HL-60 (cell line): ENCODE data around the gene ASS1.

Source experiments
- GABPA ChIP-seq: IDR thresholded peaks from 2 replicates; pipeline ENCODE4 v1.6.1; 2012; ENCODE audit warnings: low read depth
- POLR2AphosphoS5 ChIP-seq: IDR thresholded peaks from 2 replicates; pipeline ENCODE4 v1.6.1; 2012; ENCODE audit warnings: low read depth
- TF ChIP-seq, protein P1 (sequence below): IDR thresholded peaks from one replicate; pipeline ENCODE4 v1.5.1; 2011; ENCODE audit warnings: low read length, control low read depth, inconsistent platforms; ENCODE audit not compliant: insufficient read depth
- TF ChIP-seq, protein P2 (sequence below): IDR thresholded peaks from 2 replicates; pipeline ENCODE4 v1.6.1; 2012; ENCODE audit warnings: low read depth; ENCODE audit not compliant: insufficient replicate concordance

DNA sequence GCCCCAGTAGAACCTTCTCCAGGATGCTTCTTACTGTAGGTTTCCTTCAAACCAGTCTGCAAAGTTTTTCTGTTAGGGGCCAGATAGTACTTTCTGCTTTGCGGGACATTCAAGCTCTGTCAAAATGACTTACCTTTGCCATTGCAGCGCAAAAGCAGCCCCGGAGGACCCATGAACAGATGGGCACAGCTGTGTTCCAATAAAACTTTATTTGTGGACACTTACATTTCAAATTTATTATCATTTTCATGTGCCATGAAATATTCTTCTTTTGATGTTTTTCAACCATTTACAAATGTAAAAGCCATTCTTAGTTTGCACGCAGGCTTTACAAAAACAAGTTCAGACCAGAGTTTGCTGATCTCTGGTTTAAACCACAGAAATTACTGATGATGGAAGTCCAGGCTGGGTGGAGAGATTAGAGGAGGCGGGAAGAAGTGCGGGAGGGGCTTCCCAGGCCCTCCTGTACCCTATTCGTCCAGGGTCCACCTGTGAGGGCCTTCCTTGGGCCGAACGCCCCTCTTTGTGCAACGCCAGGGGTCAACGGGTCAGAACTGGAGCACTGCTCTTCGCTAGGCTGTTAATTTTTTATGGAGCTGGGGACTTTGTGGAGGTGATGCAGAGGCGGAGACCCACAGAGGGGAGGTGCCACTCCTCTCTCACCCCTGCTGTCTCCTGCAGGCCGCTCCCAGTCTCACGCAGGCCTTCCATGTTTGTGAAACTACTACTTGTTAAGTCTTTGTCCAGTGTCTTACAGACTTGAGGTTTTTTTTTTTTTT, 7.6 kb upstream of the ASS1 start:
- TF ChIP-seq, protein P1, sequence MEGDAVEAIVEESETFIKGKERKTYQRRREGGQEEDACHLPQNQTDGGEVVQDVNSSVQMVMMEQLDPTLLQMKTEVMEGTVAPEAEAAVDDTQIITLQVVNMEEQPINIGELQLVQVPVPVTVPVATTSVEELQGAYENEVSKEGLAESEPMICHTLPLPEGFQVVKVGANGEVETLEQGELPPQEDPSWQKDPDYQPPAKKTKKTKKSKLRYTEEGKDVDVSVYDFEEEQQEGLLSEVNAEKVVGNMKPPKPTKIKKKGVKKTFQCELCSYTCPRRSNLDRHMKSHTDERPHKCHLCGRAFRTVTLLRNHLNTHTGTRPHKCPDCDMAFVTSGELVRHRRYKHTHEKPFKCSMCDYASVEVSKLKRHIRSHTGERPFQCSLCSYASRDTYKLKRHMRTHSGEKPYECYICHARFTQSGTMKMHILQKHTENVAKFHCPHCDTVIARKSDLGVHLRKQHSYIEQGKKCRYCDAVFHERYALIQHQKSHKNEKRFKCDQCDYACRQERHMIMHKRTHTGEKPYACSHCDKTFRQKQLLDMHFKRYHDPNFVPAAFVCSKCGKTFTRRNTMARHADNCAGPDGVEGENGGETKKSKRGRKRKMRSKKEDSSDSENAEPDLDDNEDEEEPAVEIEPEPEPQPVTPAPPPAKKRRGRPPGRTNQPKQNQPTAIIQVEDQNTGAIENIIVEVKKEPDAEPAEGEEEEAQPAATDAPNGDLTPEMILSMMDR, result no peak
- TF ChIP-seq, protein P2, sequence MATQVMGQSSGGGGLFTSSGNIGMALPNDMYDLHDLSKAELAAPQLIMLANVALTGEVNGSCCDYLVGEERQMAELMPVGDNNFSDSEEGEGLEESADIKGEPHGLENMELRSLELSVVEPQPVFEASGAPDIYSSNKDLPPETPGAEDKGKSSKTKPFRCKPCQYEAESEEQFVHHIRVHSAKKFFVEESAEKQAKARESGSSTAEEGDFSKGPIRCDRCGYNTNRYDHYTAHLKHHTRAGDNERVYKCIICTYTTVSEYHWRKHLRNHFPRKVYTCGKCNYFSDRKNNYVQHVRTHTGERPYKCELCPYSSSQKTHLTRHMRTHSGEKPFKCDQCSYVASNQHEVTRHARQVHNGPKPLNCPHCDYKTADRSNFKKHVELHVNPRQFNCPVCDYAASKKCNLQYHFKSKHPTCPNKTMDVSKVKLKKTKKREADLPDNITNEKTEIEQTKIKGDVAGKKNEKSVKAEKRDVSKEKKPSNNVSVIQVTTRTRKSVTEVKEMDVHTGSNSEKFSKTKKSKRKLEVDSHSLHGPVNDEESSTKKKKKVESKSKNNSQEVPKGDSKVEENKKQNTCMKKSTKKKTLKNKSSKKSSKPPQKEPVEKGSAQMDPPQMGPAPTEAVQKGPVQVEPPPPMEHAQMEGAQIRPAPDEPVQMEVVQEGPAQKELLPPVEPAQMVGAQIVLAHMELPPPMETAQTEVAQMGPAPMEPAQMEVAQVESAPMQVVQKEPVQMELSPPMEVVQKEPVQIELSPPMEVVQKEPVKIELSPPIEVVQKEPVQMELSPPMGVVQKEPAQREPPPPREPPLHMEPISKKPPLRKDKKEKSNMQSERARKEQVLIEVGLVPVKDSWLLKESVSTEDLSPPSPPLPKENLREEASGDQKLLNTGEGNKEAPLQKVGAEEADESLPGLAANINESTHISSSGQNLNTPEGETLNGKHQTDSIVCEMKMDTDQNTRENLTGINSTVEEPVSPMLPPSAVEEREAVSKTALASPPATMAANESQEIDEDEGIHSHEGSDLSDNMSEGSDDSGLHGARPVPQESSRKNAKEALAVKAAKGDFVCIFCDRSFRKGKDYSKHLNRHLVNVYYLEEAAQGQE, result no peak
- TF ChIP-seq GABPA (no peak), POLR2AphosphoS5 (no peak)
